ENCODE data around the gene ISLR2.

DNA sequence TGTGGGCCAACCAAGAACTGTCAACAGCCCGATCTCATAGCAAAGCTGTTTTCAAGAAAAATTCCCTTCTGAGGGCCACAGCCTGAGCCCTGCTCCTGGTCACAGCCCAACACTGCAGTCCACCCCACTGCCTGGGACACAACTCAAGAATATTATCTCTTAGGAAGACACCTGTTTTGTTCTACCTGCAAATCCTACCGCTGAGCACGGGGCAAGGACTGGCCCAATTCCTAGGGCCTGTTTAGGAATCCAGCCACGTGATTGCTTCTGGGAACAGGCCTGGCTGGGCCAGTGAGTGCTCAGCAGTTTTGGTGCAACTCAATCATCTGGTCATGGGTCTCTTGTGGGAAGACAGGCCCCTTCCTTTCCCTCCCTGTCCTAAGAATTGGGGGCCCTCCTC, 8.3 kb downstream of the ISLR2 start:
- TF ChIP-seq EZH2phosphoT487 (IDR thresholded peaks at IDR 0.05; ENCODE audit: low read depth, severe bottlenecking, unreplicated experiment) (no peak), CTCF (IDR thresholded peaks at IDR 0.05; ENCODE audit: poor library complexity) (no peak), EZH2 (IDR thresholded peaks at IDR 0.05; ENCODE audit: borderline replicate concordance) (no peak)
